CD1c-positive myeloid dendritic cell (primary cell): ENCODE measurements around the gene CDK5RAP2.

ENCODE experiments used
- DNase-seq: peaks from one replicate; pipeline ENCODE4 v3.0.0-alpha.2; 2016; ENCODE audit errors: extremely low spot score

CDK5RAP2 gene

GRCh38 chr9:120438836-120439546 lies 141.0 kb downstream of the CDK5RAP2 start:
- DNase-seq: no peak

GRCh38 chr9:120438111-120438510 lies 141.9 kb downstream of the CDK5RAP2 start:
- no peak for DNase-seq

GRCh38 chr9:120436983-120437475 lies 142.9 kb downstream of the CDK5RAP2 start:
- peak; percentile 66 for DNase-seq

- no peak for DNase-seq
These were observed 143.5 kb downstream of the CDK5RAP2 start for GRCh38 chr9:120436446-120436845.

GRCh38 chr9:120435091-120435490 lies 144.9 kb downstream of the CDK5RAP2 start:
- DNase-seq: peak; percentile 74

GRCh38 chr9:120434532-120434931 lies 145.4 kb downstream of the CDK5RAP2 start:
- DNase-seq: no peak

GRCh38 chr9:120433701-120434100 lies 146.3 kb downstream of the CDK5RAP2 start:
- DNase-seq: no peak

GRCh38 chr9:120432600-120432999 lies 147.4 kb downstream of the CDK5RAP2 start:
- DNase-seq: no peak

- DNase-seq: peak; percentile 52
These were observed 148.7 kb downstream of the CDK5RAP2 start for GRCh38 chr9:120431268-120431667.

- no peak for DNase-seq
These were observed 155.7 kb downstream of the CDK5RAP2 start for GRCh38 chr9:120424248-120424647.

GRCh38 chr9:120423812-120424211 lies 156.2 kb downstream of the CDK5RAP2 start:
- no peak for DNase-seq

GRCh38 chr9:120421977-120422376 lies 158.0 kb downstream of the CDK5RAP2 start:
- DNase-seq: no peak

GRCh38 chr9:120418315-120418714 lies 161.7 kb downstream of the CDK5RAP2 start:
- DNase-seq: no peak

GRCh38 chr9:120416781-120417427 lies 163.1 kb downstream of the CDK5RAP2 start:
- DNase-seq: no peak

GRCh38 chr9:120413121-120414048 lies 166.6 kb downstream of the CDK5RAP2 start:
- DNase-seq: no peak

GRCh38 chr9:120412425-120412951 lies 167.5 kb downstream of the CDK5RAP2 start:
- DNase-seq: no peak

GRCh38 chr9:120411862-120412424 lies 168.0 kb downstream of the CDK5RAP2 start:
- DNase-seq: no peak

- no peak for DNase-seq
These were observed 169.0 kb downstream of the CDK5RAP2 start for GRCh38 chr9:120410925-120411501.

- no peak for DNase-seq
These were observed 171.2 kb downstream of the CDK5RAP2 start for GRCh38 chr9:120408680-120409258.

- no peak for DNase-seq
These were observed 174.1 kb downstream of the CDK5RAP2 start for GRCh38 chr9:120405860-120406259.

- no peak for DNase-seq
These were observed 174.8 kb downstream of the CDK5RAP2 start for GRCh38 chr9:120405134-120405533.
